ENCODE results near the gene GMPS.
"Not testable (repeated sequence)": the region's sequence is repeated elsewhere in the genome, so short reads cannot be mapped to it uniquely, and the experiment has no call there.

The GMPS gene

GRCh38 chr3:155885292-155885691 lies 14.8 kb downstream of the GMPS start:
- H3K27ac ChIP-seq (replicated peaks) = no peak overlapping the region
- H3K27me3 ChIP-seq (ENCODE audit: insufficient read depth, poor library complexity, severe bottlenecking) = no peaks in the 10 kb centered on the region
- no peak for TF ChIP-seq CTCF (IDR thresholded peaks at IDR 0.05; ENCODE audit: insufficient read depth, low read length)
- TF ChIP-seq SPI1 (IDR thresholded peaks at IDR 0.05; ENCODE audit: borderline replicate concordance, low read depth) = no peak
- no peak for TF ChIP-seq GABPA (IDR thresholded peaks at IDR 0.05; ENCODE audit: low read depth)
- no peak for TF ChIP-seq REST (IDR thresholded peaks at IDR 0.05; ENCODE audit: insufficient replicate concordance, low read depth)
- TF ChIP-seq POLR2AphosphoS5 (IDR thresholded peaks at IDR 0.05; ENCODE audit: low read depth) = no peak
- DNase-seq (ENCODE audit: low read depth in 1 of 2, low spot score in 1 of 2) = no peak
- H3K4me3 ChIP-seq (replicated peaks; ENCODE audit: insufficient read depth, low read length) = no peak overlapping the region

GRCh38 chr3:155886348-155886747 lies 15.9 kb downstream of the GMPS start:
- H3K27me3 ChIP-seq (ENCODE audit: insufficient read depth, poor library complexity, severe bottlenecking); H3K4me3 ChIP-seq (replicated peaks; ENCODE audit: insufficient read depth, low read length); DNase-seq (ENCODE audit: low read depth in 1 of 2, low spot score in 1 of 2); H3K27ac ChIP-seq (replicated peaks): not testable (repeated sequence)

GRCh38 chr3:155886915-155887314 lies 16.5 kb downstream of the GMPS start:
- TF ChIP-seq GABPA (IDR thresholded peaks at IDR 0.05; ENCODE audit: low read depth) (no peak), REST (IDR thresholded peaks at IDR 0.05; ENCODE audit: insufficient replicate concordance, low read depth) (no peak), CTCF (IDR thresholded peaks at IDR 0.05; ENCODE audit: insufficient read depth, low read length) (no peak), POLR2AphosphoS5 (IDR thresholded peaks at IDR 0.05; ENCODE audit: low read depth) (no peak)

GRCh38 chr3:155889212-155889611 lies 18.8 kb downstream of the GMPS start:
- H3K27ac ChIP-seq (replicated peaks) = no peak overlapping the region
- no peak for TF ChIP-seq REST (IDR thresholded peaks at IDR 0.05; ENCODE audit: insufficient replicate concordance, low read depth)
- no peak for TF ChIP-seq GABPA (IDR thresholded peaks at IDR 0.05; ENCODE audit: low read depth)
- no peak for TF ChIP-seq CTCF (IDR thresholded peaks at IDR 0.05; ENCODE audit: insufficient read depth, low read length)
- no peak for TF ChIP-seq SPI1 (IDR thresholded peaks at IDR 0.05; ENCODE audit: borderline replicate concordance, low read depth)
- no peak for TF ChIP-seq POLR2AphosphoS5 (IDR thresholded peaks at IDR 0.05; ENCODE audit: low read depth)
- H3K27me3 ChIP-seq (ENCODE audit: insufficient read depth, poor library complexity, severe bottlenecking) = no peaks in the 10 kb centered on the region
- no peak for DNase-seq (ENCODE audit: low read depth in 1 of 2, low spot score in 1 of 2)
- H3K4me3 ChIP-seq (replicated peaks; ENCODE audit: insufficient read depth, low read length) = no peak overlapping the region

More at GRCh38 chr3:155886915-155887314, 16.5 kb downstream of the GMPS start:
- no peak overlapping the region for H3K27ac ChIP-seq (replicated peaks)
- DNase-seq (ENCODE audit: low read depth in 1 of 2, low spot score in 1 of 2) = no peak
- no peak overlapping the region for H3K4me3 ChIP-seq (replicated peaks; ENCODE audit: insufficient read depth, low read length)
- H3K27me3 ChIP-seq (ENCODE audit: insufficient read depth, poor library complexity, severe bottlenecking) = no peaks in the 10 kb centered on the region
